AG08396 (cell line): Measurements from ENCODE around the gene SUMF1.

ENCODE experiments used
- DNase-seq: peaks from one replicate; pipeline ENCODE4 v3.0.0; 2012; ENCODE audit warnings: low spot score, mixed read lengths

Gene SUMF1

DNA sequence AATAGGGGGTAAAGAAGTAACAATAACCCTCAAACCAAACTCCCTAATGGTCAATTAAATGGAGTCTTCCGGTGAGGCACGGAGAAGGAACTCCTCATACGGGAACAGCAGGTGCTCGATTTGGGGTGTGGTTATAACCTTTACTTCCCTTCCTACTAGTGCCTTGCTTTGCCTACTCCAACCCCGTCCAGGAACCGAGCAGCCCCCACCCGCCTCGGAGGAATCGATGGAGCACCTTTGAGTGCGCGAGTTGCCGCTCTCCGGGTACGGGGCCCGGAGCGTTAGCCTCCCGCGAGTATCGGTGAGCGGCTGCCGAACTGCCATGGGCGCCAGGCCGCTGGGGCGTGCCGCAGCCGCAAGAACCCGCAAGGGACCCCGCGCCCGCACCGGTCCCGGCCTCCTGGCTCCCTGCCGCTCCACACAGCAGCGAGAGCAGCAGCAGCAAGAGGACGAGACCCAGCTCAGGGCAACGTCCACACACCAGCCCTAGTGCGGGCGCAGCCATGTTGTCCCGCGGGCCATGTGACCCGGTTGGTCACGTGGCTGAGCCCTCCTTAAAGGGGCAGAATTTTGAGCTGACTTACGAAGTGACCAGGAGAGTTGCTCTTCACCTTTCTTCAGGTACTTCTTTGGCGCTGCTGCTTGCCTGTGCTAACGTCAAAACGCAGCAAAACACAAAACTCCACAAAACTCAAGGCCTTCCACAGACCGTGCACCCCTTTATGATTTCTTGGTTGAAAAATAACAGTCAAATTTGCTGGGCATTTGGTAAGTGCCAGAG lies at the start of gene SUMF1:
SUMF1 (minus strand) TSS at position 529 of the 781 bp plus-strand sequence; CDS start at position 505, 24 bp downstream.
- DNase-seq: peak; percentile 93

DNA sequence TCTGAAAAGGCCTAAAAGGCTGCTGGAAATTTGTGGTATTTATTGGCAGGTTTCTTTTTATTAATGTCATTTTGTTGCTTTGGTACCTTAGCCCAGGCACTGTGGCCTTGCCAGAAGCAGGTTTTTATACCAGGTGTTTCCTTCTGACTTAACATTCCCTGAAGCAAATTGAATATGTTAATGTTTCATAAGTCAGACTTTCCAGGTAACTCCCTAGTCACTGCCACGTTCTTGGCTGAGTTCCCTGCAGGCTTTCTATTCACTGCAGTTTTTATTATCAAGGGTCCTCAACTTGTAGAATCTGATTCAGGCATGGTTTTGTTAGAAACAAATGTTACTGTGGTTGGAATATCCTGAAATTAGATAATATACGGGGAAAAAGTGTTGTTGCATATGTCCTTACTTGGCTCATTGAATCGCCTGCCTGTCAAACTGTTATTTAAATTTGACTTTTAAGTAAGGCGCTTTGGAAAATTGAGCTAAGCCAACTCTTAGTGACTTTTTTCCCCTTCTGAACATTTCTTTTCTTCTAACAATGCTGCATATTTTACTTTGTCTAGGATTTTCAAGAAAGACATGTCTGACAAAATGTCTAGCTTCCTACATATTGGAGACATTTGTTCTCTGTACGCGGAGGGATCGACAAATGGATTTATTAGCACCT lies 49.0 kb upstream of the SUMF1 start:
- no peak for DNase-seq

DNA sequence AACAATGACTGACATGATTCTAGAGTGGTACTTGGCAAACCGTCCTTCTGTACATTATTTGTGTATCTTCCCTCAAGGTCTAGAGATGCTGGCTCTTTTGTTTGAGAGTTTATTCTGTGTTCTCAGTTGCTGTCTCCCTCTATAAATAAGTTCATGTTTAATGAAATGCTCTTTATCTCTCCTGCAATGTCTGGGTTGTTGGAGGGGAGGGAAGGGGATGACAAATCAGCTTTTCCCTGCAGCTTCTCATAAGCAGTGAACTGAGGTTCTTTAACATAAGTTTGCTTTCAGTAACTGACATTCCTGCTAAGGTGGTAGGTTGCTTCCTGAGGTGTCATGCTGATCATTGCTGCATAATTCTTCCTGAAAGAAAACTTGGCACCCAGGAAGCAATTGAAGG lies 47.8 kb upstream of the SUMF1 start:
- no peak for DNase-seq

DNA sequence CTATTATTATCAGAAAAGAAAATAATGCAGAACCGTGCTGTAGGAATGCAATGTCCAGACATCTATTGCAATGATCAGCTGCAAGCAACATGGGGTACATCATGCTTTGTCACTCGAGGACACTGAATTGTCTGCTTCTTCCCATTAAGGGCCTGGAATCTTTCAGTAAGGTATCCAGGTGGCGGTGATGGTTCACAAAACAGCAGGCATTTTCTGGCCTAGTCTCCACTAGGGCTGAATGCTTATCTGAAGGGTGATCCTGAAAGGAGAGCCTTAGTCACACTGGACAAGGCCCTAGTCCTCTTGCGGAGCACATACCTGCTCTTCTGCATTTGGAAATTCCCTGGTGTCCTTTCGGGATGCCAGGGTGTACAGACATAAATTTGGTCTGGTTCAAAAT lies 47.3 kb upstream of the SUMF1 start:
- DNase-seq: no peak

DNA sequence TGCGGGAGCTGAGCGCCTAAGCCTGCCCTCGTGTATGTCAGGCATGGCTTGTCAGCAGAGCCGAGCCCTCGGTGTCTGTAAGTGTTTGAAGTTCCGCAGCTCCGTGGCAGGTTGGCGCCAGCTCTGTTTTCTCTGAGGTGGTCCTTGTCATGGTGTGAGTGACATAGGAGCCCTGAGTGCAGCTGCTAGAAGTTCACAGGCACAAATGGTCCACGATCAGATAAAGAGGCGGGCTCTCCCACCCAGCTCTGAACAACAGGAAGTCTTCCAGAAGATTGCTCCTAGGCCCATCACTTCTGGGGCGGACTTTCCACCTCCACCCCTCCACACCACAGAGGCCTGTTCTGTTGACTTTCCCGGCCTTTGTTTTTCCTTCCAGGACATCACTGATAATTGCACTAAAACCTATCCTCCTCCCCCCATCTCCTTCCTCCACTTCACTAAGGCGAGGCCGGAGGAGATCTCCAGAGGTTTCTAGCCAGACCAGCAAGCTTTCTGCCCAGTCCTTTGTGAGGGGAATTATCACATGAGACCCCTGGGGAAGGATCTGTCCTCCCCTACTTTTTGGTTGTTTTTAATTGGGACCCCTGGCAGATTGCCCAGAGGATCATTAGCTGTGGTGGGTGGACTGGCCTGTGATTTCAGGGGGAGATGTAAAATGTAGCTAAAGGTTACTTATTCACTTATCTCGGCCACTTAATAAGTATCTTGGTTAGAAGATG lies 46.0 kb upstream of the SUMF1 start:
- no peak for DNase-seq

DNA sequence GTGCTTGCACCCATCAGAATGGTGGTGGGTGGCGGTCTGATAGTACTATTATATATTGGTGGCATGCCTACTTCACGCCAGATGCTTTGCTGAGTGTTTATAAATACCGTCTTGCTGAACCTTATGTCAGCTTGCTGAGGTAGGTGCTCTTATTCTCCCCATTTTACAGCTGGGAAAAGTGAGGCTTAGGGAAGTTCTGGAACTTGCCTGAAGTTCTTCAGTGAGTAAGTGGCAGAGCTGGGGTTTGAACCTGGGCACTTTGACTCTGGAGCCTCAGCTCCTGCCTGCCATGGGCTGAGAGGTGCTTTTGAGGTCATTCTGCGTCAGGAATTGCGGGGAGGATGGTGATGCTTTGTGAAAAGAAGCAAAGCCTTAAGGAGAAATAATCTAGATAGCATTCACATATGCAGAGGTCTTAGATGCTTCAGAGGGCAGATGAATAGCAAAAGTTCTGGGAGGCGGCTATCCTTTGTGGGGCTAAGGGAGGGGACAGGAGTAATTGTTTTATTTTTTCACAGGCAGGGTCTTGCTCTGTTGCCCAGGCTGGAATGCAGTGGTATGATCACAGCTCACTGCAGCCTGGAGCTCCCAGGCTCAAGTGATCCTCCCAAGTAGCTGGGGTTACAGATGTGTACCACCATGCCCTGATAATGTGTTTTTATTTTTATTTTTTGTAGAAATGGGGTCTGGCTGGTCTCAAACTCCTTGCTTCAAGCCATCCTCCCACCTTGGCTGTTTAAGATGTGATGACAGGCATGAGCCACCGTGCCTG lies 44.6 kb upstream of the SUMF1 start:
- DNase-seq: no peak

DNA sequence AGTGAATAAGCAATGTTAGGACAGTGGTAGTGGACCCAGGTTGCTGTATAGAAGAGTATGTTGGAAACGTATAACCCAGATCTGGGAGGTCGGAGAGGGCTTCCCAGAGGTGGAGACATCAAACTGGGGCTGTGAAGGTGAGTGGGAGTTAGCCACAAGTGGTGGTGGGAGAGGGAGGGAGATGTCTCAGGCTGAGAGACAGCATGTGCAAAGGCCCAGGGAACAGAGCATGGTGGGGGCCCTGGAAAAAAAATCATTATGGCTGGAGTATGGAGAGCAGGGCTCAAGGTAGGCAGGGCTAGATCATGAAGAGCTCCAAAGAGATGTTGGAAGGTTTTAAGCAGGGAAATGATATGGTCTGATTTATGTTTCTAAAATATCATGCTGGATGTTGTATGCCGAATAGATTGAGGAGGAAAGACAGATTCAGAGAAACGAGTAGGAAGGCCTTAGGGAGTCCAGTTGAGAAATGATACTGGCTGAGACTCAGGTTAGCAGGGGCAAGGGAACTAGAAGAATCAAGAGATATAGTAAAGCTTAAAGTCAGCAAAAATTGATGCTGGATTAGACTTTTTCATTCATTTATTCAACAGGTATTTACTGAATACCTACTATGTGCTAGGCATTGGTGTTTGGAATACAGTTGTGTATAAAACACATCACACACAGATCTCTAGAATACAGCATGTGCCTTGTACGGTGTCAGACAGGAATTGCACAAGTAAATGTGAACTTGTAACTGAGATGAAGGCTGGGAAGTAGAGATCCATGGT lies 43.1 kb upstream of the SUMF1 start:
- no peak for DNase-seq

DNA sequence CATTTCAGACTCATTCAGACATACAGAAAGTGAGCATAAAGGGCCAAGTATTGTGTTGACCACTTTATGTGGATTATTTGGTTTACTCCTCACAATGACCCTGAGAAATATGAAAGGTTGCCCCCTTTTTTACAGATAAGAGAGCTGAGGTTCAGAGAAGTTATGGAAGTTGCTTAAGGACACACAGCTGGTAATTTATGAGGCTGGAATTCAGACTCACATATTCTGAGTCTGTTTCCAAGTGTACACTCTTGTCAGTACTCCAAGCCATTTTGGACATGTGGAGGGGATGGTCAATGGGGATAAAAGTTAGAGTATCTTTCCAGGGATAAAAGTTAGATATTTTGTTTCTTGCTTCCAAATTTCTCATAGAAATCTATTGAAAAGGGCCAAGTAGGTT lies 42.0 kb upstream of the SUMF1 start:
- no peak for DNase-seq

DNA sequence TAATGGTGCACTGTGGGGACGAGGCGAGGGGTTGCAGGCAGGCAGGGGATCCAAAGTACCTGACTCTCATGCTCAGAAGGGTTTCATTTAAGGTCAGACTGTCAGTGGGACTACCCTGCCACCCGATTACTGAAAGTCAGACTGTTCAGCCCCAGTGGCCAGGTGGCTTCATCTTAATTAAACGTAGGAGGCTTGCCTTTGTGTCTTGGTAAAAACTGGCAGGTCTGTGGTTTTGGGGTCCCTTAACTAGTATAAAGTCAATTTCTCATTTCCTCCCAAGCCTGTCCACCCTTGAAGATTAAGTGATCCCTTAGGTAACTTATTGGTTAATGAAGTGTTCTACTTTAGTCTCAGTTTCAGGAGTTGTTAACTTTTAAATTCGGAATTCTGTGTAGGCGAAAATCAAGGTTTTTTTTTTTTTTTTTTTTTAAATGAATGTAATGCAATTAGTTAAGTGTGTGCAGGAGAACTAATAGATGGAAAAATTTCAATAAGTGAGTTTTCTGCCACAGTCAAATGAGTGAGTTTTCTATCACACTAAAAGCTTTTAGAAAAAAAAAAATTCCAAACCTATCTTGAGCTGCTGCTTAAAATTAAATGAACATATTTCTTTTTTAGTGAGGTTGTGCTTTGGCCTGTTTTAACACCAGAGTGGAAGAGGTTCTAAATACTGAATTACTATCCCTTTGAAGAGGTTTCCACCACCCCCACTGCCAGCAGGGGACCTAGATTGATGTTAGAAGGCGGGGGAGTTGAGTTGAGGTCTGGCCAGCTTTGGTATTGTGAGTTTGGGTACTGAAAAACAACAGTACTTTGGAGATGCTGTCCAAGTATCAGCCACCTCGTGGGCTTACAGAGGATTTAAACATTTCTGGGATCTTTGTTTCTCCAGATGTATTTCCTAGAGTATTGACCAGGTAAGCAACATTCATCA lies 41.2 kb upstream of the SUMF1 start:
- DNase-seq: no peak

DNA sequence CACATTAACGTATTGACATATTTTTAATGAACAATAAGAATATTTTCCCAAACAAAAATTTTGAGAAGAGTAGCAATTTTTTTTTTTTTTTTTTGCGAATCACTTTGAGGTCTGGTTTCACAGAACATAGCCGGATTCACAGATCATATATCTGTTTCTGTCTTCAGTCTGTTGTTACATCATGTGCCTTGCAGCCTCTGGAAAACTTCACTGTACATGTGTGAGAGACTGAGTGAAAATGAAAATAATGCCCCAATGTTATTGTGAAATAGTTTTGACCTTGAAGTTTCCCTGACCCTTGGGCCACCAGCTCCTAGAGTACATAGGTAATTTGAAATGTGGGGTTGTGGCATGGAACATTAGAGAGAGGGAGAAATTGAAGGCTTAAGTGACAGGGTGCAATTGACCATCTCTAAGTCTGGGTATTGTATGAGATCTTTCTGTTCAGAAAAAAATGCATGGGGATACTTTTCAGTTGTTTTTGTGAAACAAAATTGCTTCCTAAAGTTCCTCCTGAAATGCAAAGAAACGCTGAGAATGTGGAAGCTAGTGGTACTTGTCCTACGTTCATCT lies 40.0 kb upstream of the SUMF1 start:
- DNase-seq: no peak

DNA sequence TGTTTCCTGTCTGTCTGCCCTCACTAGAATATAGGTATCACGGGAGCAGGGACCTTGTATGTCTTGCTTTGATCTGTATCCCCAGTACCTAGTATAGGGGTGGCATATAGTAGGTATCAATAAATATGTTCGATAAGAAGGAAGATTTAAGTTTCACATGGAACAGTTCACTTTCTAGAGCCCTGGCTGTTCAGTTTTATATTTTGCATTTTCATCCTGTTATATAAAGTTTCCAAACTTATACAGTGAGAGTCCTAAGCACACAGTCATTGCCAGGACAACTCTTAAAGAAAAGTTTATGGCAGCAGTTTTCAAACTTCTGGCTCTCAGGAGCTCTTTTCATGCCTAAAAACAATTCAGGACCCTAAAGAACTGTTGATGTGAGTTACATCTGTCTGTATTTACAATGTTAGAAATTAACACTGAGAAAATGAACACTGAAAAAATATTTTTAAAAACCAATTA lies 39.5 kb upstream of the SUMF1 start:
- no peak for DNase-seq

DNA sequence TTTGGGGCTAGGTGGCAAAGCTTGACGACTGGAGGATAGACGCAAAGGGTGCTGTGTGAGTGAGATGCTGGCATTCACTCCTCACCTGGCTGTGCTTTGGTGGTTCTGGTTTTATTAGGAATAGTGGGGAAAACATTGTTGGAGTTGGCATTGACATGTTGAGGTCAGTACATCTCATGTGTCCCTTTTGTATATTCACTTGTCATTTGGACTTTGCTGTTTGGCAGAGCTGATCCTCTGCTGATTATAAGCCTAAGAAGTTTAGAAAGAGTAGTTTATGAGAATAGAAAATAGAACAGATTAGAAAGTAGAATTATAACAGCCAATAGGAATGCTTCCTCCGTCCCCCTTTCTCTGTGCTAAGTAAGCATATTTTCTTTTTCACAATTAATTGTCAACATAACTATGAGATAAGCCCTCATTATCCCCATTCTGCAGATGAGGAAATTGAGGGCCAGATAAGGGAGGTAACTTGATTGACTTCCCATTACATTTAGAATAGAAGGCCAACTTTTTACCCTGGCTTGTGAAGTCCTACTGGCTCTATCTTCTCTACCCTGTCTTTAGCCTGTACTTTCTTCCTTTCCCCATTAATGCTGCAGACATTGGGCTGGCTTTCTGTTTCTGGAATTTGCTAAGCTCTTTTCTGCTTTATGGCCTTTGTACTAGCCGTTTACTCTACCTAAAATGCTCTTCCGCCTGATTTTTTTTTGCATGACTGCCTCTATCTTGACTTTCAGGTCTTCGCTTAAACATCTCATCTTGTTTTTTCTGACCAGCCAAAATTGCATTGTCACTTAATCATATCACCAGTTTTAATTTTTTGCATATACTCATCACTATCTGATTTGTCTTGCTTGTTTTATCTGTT lies 38.9 kb upstream of the SUMF1 start:
- DNase-seq: no peak

DNA sequence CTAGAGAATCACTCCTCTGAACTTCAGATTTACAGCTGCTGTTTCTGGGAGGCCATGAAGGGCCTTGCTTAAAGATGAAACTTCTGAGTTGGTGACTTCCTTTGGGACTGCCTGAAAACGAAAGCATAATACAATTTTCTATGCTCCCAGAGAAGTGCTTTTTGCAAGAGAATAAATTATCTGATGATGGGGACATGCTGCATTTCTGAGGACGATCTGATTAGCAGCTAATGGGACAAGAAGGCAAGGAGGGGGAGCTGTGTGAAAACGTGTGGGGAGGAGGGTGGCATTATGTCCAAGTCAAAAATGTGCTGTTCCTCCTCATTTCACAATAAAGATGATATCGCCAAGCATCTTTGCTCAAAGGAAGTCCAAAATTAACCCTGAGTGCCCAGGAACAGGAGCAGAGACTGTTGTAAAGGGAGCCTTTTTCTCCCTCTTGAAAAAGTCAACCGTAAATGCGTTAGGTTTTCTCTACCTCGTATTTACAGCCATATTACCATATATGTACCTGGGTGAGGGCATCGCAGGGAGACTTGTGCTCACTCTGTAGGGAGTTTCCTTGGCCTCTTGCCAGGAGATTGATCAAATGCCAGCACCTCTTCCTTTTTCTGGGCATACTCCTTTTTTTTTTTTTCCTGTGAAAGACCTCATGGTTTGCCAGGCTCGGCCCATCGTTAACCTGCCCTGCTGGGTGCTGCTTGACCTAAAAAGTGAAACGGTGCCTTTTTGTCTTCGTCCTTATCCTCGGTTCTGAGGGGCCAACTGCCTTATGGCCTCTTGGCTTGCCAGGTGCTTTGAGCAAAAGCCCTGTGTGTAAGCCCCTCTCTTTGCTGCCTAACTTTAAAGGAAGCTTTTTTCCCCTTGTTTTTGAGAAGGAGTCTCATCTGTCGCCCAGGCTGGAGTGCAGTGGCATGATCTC lies 37.5 kb upstream of the SUMF1 start:
- no peak for DNase-seq

DNA sequence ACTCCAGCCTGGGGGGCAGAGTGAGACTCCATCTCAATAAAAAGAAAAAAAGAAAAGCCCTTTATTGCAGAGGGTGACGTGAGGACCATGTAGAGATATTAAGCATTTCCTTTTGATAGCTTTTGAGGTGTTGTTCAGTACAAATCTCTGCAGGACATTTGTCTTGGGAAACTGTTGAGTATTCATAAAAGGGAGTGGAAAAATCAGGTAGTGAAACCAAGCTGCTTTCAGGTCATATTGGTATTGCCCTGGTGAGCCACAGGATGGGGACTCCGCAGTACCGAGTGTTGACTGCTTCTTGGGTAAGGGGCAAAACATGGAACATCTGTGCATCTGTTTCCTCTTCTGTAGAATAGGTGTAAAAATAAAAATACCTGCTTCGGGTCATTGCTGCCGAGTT lies 36.0 kb upstream of the SUMF1 start:
- DNase-seq: no peak

DNA sequence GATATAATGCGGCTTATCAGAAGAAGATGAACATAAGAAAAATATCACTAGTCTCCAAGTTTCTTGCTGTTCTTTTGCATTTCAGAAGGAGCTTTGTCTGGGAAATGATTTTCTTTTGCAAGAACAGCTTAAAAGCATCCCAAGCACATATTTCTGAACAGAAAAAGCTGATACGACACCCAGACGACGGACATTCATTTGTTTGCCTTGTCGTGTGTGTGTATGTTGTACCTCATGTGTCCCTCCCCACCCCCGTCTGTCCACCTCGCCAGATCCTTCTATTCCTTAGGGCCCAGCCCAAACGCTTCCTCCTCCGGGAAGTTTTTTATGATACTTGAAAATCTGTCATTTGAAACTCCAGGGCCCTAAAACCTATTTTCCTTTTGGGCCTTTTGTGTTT lies 34.9 kb upstream of the SUMF1 start:
- no peak for DNase-seq

DNA sequence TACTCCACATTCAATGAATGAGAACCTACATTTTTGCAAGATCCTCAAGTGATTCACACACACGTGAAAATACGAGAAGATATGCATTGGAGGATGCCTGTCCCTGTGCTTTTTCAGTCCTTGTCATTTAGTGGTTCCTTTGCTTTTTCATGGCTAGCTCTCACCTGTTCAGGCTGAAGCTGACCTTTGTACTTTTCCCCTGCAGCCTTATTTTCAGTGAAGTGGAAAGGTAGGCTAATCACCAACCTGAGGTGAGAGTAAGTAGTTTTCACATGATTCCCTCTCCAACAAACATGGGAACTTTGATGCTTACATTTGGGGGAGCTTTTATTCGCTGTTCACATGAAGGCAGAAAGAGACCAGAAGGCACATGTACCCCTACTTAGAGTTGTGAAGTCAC lies 34.4 kb upstream of the SUMF1 start:
- no peak for DNase-seq

DNA sequence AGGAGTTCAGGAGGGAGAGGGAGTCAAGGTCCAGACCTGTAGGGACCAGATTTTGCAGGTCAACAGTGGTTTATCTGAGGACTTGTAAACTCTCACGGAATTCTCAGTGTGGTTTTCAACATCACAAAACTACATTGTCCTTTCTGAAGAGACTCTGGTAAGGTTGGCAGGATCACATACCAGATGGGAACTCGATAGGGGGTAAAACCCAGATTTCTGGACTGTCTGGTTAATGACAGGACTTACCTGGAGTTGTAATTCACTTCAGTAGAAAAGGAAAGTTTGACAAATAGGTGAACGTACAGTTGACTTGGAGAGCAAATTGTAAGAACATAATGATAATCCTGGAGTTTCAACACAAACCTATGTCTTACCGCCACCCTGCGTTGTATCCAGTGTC lies 31.4 kb upstream of the SUMF1 start:
- no peak for DNase-seq

DNA sequence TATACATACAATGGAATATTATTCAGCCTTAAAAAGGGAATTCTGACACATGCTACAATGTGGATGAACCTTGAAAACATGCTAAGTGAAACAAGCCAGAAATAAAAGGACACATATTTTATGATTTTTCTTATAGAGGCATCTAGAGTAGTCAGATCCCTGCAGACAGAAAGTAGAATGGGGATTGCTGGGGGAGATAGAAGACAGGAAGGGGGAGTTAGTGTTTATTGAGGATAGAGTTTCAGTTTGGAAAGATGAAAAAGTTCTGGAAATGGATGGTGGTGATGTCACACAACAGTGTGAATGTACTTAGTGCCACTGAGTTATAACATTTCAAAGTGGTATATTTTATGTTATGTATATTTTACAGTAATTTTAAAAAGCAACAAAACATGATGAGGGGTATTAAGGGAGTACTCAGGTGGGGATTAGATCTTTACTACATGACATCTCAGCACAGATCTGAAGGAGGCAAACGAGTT lies 30.8 kb upstream of the SUMF1 start:
- no peak for DNase-seq
